Ishikawa (cell line): ENCODE results near the gene TSPAN9.

Source experiments
- CEBPB ChIP-seq: IDR thresholded peaks from 2 replicates; pipeline ENCODE4 v1.6.1; 2012
- CREB1 ChIP-seq: IDR thresholded peaks from 2 replicates; pipeline ENCODE4 v1.6.1; 2012; ENCODE audit warnings: low read depth
- EGR1 ChIP-seq: IDR thresholded peaks from 2 replicates; pipeline ENCODE4 v1.6.1; 2012
- EP300 ChIP-seq: IDR thresholded peaks from 2 replicates; pipeline ENCODE4 v1.6.1; 2012; ENCODE audit warnings: borderline replicate concordance
- MAX ChIP-seq: IDR thresholded peaks from 2 replicates; pipeline ENCODE4 v1.6.1; 2012
- NFIC ChIP-seq: IDR thresholded peaks from 2 replicates; pipeline ENCODE4 v1.6.1; 2012
- RAD21 ChIP-seq: IDR thresholded peaks from 2 replicates; pipeline ENCODE4 v1.6.1; 2012; ENCODE audit warnings: low read depth
- REST ChIP-seq: IDR thresholded peaks from 2 replicates; pipeline ENCODE4 v1.6.1; 2012; ENCODE audit warnings: low read depth, mild to moderate bottlenecking

DNA sequence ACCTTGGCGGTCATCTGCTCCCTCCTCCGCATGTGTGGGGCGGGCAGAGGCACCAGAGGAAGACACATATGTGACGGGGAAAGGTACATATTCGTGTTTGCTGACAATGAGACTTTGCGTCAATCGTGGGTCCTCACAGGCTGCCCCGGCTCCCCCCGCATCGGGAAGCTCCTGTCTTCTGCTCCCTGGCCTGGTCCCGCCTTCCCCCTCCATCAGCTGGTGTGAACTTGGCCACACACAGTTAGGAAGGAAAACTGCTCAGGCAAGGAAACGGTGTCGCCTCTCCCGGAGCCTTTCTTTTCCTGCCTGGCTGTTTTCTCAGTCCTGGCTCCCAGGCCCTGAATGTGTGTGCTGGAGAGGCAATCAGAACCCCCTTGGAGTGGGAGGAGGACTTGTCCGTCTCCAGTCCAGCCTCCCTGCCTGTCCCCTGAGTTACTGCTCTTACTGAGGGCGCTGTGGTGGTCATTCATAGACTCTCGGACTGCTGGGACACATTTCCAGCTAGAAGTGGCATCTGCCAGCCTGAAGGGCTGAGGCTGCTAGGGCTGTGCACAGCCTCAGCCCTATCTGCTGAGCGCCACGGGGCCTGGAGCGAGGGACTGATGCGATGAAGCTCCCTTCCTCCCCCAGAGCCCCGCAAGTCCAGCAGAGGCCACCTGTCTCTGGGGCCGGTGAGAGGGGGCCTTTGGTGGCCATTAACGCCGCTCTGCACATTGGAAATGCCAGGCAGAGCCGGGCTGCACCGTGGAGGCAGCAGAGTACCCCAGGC lies 44.2 kb upstream of the TSPAN9 start:
- TF ChIP-seq REST = no peak
- TF ChIP-seq EP300 = no peak
- no peak for TF ChIP-seq NFIC
- no peak for TF ChIP-seq MAX
- no peak for TF ChIP-seq CEBPB
- TF ChIP-seq EGR1 = no peak
- no peak for TF ChIP-seq RAD21
- TF ChIP-seq CREB1 = no peak
